SKM-1 (cell line): ENCODE measurements around the gene UBA52.

Source experiments
- DNase-seq: peaks from one replicate; lab custom pipeline; 2025; ENCODE audit not compliant: unreplicated experiment; lab: John Stamatoyannopoulos, UW

The UBA52 gene

DNA sequence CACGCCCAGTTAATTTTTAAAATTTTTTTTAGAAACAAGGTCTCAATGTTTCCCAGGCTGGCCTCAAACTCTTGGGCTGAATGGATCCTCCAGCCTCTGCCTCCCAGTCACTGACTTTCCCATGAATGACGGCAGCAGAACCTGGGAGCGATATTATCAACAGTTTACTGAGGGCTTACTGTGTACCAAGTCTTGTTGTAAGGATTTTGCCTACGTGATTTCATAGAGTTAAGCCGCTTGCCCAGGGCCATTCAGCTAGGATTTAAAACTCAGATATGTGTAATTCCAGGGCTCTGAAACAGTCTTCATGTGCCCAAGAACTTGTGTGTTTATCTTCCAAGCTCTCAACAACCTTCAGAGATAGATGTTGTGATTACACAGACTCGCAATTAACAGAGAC, 20.0 kb upstream of the UBA52 start:
- no peak for DNase-seq

GRCh38 chr19:18557411-18558201, 14.1 kb upstream of the UBA52 start, which contains the start of gene KXD1:
KXD1 (plus strand) TSS chr19:18557870; CDS start chr19:18562057, 4,187 bp downstream.
- peak; percentile 99 for DNase-seq

DNA sequence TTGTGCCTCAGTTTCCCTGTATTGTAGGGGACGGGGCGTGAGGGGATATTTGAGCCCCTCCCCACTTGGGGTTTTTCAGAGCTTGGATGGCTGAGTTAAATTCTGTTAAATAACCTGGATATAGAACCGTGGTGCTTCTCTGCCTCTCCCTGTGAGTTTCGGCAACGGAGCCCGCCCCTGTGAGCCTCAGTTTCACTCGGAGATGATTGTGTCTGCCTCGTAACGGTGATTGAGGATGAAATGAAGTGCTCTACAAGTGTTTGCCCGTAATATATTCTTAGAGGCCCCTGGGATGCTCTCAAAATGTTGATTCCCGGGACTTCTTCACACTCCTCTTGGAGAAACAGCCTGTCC, 13.5 kb upstream of the UBA52 start:
- DNase-seq: no peak

GRCh38 chr19:18558604-18559003, 13.1 kb upstream of the UBA52 start:
- DNase-seq: no peak

DNA sequence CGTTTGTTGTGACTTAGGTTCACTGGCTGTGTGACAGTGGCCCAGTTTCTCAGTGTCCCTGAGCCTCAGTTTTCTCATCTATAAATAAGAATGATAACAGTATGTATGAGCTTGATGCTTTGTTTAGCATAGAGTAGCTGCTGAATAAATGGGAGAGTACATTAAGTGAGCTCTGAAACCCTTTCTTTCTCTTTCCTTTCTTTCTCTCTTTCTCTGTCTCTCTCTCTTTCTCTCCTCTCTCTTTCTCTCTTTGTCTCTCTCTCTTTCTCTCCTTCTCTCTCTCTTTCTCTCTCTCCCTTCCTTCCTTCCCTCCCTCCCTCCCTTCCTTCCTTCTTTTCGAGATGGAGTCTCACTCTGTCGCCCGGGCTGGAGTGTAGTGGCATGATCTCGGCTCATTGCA, 12.0 kb upstream of the UBA52 start:
- no peak for DNase-seq

GRCh38 chr19:18562086-18562485, 9.6 kb upstream of the UBA52 start:
- DNase-seq: no peak

GRCh38 chr19:18566953-18567352, 4.7 kb upstream of the UBA52 start:
- DNase-seq: no peak

GRCh38 chr19:18568367-18568766, 3.3 kb upstream of the UBA52 start:
- no peak for DNase-seq

DNA sequence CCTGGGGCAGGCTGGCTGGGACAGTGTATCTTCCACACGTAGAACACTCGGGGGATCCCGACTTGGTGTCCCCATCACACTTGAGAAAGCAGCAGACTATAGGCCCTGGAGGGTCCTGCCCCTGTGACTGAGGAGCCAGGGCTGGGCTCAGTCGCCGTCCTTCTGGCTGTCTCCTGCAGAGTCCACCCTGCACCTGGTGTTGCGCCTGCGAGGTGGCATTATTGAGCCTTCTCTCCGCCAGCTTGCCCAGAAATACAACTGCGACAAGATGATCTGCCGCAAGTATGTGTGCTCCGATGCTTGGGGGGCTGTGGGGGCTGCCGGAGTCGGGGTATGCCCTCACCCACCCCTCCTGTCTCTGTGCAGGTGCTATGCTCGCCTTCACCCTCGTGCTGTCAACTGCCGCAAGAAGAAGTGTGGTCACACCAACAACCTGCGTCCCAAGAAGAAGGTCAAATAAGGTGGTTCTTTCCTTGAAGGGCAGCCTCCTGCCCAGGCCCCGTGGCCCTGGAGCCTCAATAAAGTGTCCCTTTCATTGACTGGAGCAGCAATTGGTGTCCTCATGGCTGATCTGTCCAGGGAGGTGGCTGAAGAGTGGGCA, 3.1 kb downstream of the UBA52 start:
- no peak for DNase-seq

DNA sequence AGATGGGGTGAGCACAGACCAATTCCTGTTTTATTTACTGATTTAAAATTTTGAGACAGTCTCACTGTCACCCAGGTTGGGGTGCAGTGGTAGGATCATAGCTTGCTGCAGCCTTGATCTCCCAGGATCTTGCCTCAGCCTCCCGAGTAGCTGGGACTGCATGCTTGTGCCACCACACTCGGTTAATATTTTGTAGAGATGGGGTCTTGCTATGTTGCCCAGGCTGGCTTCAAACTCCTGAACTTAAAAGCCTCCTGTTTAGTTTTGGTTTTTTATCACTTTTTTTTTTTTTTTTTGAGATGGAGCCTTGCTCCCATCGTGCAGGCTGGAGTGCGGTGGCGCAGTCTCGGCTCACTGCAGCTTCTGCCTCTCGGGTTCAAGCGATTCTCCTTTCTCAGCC, 4.7 kb downstream of the UBA52 start:
- no peak for DNase-seq

- DNase-seq: no peak
Measured at GRCh38 chr19:18577365-18577914, 5.8 kb downstream of the UBA52 start.

DNA sequence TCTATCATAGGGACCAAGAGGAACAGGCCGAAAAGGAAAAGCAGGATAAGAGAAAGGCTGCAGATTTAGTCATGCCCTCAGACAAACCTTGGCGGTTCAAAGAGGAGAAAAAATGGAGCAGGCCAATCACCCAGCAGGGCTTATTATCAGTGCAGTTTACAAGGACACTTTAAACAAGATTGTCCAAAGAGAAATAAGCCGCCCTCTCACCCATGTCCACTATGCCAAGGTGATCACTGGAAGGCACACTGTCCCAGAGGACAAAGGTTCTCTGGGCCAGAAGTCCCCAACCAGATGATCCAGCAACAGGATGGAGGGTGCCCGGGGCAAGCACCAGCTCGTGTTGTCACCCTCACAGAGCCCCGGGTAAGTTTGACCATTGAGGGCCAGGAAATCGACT, 8.7 kb downstream of the UBA52 start:
- no peak for DNase-seq

GRCh38 chr19:18586306-18586705, 14.6 kb downstream of the UBA52 start:
- DNase-seq: peak; percentile 60

DNA sequence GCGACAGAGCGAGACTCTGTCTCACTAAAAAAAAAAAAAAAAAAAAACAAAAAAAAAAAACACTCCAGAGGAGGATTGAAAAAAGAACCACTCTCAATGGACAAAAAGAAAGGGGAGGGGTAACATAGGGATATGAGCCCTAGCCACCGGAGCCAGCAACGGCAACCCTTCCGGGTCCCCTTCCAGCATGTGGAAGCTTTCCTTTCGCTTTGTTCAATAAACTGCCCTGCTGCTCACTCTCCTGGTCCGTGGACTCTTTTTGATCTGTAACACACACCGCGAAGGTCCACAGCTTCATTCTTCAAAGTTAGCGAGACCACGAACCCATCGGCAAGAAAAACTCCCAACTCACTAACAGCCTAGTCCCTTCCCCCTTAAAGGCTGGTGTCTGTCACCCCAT, 15.9 kb downstream of the UBA52 start:
- DNase-seq: no peak

GRCh38 chr19:18587962-18588610, 16.4 kb downstream of the UBA52 start:
- no peak for DNase-seq

GRCh38 chr19:18588611-18589379, 17.1 kb downstream of the UBA52 start, which contains the start of gene REX1BD:
REX1BD (plus strand) TSS chr19:18588798; CDS start chr19:18588802, 4 bp downstream.
- peak; percentile 77 for DNase-seq

- DNase-seq: peak; percentile 47
Measured at GRCh38 chr19:18589380-18590272, 18.0 kb downstream of the UBA52 start.

DNA sequence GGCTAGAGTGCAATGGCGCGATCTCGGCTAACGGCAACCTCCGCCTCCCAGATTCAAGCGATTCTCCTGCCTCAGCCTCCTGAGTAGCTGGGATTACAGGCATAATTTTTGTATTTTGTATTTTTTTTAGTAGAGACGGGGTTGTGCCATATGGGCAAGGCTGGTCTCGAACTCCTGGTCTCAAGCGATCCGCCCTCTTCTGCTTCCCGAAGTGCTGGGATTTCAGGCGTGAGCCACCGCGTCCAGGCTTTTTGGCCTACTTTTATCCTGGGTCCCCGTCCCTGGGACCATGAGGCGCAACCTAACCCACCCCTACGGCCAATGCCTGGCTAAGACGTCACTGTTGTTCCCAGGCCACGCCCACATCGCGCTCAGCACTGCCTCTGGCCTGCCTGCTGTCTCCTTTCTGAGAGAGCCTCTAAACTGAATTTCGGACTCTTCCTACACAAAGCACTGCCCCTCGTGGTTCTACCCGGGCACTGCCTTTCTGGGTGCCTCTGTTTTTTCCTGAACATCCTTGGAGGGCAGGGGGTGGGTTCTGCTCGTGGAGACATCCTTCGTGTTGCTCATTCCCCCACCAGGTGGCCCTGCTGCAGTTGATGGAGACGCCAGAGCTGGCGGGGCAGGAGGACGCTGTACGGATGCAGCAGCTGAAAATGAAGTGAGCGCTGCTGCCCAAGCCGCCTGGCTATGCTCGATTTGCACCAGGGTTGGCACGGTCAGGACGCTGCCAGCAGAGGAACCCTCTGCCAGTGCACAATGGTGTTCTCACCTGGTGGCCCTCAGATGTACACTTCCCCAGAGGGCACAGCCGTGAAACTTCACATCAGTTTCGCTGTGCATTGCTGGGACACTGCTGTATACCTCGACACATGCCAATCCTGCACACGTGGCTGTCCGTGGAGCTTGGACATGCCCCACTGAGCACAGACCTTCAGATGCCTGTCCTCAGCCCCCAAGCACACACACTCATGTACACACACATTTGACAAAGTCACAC, 18.9 kb downstream of the UBA52 start:
- no peak for DNase-seq
